Bone marrow (tissue), 2 donors: ENCODE results near the gene TMPRSS11F.

Experiments
- DNase-seq, 2 donors: peaks; one replicate each; lab custom pipeline; 2025; lab: John Stamatoyannopoulos, UW

The TMPRSS11F gene

DNA sequence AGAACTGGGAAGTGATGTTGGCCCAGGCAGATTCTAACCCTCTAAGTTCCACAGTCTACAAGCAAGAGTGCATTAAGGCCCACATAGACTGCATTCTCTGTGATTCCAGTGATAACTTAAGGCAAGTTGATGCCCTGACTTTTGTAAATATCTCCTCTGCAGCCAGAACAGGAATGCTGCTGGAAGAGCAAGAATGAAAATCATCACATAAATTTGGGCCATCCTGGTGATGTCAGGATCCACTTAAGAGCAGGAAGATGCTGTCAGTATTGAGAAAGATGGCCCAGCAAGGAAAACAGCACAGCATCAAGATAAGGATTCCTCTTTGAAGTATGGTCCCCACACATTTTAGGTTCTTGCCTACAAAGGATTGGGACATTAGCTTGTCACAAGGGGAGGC, 52.4 kb downstream of the TMPRSS11F start:
- DNase-seq, result no peak

- no peak for DNase-seq
Observed at GRCh38 chr4:68076194-68076593, 53.5 kb downstream of the TMPRSS11F start.

DNA sequence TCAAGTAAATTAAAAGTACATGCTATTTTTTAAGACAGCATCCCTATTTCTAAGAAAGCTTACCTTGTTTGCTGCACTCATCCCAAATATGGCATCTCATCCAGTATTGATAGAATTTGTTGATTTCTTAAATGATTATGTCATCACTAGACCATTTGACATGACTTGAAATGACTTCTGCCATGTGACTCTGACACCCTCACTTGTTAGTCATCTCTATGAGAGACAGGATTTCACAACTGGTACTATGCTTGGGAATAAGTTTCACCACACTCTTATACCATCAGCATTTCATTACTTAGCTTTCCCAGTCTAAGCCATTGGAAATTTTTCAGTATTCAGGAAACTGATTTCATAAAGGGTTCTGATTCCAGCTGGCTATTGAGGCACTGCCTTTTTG, 55.3 kb downstream of the TMPRSS11F start:
- no peak for DNase-seq

DNA sequence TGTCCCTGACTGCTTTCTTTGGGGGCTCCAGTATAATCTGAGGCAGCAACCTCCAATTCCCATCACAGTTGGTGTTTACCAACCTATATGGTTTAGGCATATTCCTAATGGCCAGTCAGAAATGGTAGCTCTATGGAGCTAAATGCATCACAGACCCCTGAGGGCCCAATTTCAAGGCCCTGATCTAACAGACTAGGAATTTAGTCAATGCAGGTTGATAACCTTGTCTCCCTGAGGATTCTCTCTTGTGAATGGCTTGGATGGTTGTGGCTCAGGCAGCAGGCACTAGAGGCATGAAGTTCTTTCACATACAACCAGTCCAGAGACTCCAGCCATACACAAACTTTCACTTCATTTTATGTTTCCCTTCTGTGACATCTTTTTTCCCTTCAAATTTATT, 59.4 kb downstream of the TMPRSS11F start:
- no peak for DNase-seq

DNA sequence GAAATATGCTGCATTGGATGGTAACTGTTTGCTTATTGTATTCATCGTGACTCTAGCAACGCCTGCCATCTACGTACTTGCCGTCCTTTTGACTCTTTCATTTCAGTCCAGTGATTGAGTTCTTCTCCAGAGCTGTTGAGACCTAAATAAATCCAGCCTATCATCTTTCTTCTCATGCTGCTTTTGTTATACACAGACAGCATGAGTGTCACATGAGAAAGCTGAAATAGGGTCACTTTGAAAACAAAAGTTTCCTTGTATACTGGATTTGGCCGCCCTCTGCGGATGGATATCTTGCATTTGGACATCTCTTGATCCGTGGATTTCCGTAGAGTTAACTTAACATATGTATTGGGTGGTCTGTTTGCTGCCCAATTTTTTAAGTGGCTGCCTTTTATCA, 67.2 kb downstream of the TMPRSS11F start:
- no peak for DNase-seq

DNA sequence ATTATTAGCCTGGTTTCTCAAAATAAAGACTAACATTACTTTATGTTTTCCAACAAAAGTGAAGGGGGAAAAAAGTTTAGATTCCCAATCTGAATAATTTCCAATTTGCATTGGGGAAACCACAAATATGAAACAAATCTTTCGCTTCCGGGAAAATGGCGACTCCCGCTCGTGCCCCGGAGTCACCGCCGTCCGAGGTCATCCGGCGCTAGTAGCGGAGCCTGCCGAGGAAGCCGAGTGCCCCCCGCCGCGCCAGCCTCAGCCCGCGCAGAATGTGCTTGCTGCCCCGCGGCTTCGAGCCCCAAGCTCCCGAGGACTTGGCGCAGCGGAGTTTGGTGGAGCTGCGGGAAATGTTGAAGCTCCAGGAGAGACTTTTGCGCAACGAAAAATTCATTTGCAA, 91.4 kb downstream of the TMPRSS11F start:
- DNase-seq, result no peak

GRCh38 chr4:68021185-68021584, 108.5 kb downstream of the TMPRSS11F start:
- DNase-seq, result no peak

DNA sequence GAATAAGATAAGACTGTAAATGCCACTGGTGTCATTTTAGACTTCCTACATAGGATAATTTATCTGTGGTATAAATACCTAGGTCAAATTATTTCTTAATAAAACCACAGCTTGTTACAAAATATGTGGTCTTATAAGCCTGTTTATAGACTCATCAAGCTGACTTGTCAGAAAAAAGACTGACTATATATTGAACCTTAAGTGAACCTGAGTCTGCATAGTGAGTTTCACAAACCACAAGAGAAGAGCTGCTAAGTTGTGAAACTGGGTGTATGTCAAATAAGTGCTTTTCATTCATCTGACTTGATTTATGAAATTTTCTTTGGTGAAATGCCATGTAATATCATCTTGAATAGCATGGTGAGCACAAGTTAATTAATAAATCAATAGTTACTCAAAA, 118.0 kb downstream of the TMPRSS11F start:
- DNase-seq, result no peak
